Amniotic stem cell (primary cell): ENCODE results near the gene CCL23.
"Not testable (repeated sequence)": the region's sequence is repeated elsewhere in the genome, so short reads cannot be mapped to it uniquely, and the experiment has no call there.

ENCODE experiments used
- DNase-seq: peaks from one replicate; lab custom pipeline; 2025; lab: John Stamatoyannopoulos, UW

Gene CCL23

GRCh38 chr17:36017799-36018198, at the start of gene CCL23:
Gene CCL23, minus strand, starts transcription at chr17:36017972. Its CDS starts 75 bp downstream, at chr17:36017897.
- DNase-seq = no peak

GRCh38 chr17:36066365-36066985, 48.7 kb upstream of the CCL23 start:
- no peak for DNase-seq

- DNase-seq = no peak
Measured at GRCh38 chr17:36063786-36064541, 46.2 kb upstream of the CCL23 start, which contains the start of gene CCL18. Gene CCL18, plus strand, starts transcription at chr17:36064272. Its CDS starts 71 bp downstream, at chr17:36064343.

GRCh38 chr17:36060816-36061215, 43.0 kb upstream of the CCL23 start:
- DNase-seq = no peak

- no peak for DNase-seq
Measured at GRCh38 chr17:36059406-36059805, 41.6 kb upstream of the CCL23 start.

- DNase-seq = no peak
Measured at GRCh38 chr17:36057911-36058310, 40.1 kb upstream of the CCL23 start.

GRCh38 chr17:36055921-36056520, 38.2 kb upstream of the CCL23 start:
- DNase-seq = no peak

- no peak for DNase-seq
Measured at GRCh38 chr17:36055171-36055570, 37.4 kb upstream of the CCL23 start.

GRCh38 chr17:36049643-36050042, 31.9 kb upstream of the CCL23 start:
- DNase-seq = no peak

- no peak for DNase-seq
Measured at GRCh38 chr17:36048066-36048465, 30.3 kb upstream of the CCL23 start.

- DNase-seq = no peak
Measured at GRCh38 chr17:36036235-36036634, 18.5 kb upstream of the CCL23 start.

- no peak for DNase-seq
Measured at GRCh38 chr17:36034127-36034526, 16.4 kb upstream of the CCL23 start.

GRCh38 chr17:36030956-36031355, 13.2 kb upstream of the CCL23 start:
- no peak for DNase-seq

GRCh38 chr17:36027761-36028160, 10.0 kb upstream of the CCL23 start:
- no peak for DNase-seq

- DNase-seq = no peak
Measured at GRCh38 chr17:36024106-36024869, 6.5 kb upstream of the CCL23 start.

GRCh38 chr17:36019423-36019822, 1.7 kb upstream of the CCL23 start:
- DNase-seq = no peak

- no peak for DNase-seq
Measured at GRCh38 chr17:36016555-36016954, 1.2 kb downstream of the CCL23 start.

- DNase-seq = not testable (repeated sequence)
Measured at GRCh38 chr17:36015895-36016294, 1.9 kb downstream of the CCL23 start.

- no peak for DNase-seq
Measured at GRCh38 chr17:36014946-36015345, 2.8 kb downstream of the CCL23 start.

GRCh38 chr17:36011201-36011600, 6.6 kb downstream of the CCL23 start:
- no peak for DNase-seq

GRCh38 chr17:36008998-36009665, 8.6 kb downstream of the CCL23 start:
- no peak for DNase-seq

GRCh38 chr17:36004594-36005108, 13.1 kb downstream of the CCL23 start:
- no peak for DNase-seq
